ENCODE data around the gene PIK3CA.
A peak's percentile ranks its signal among the peaks of the same experiment; 100 is the strongest.
"Not testable (repeated sequence)": the region's sequence is repeated elsewhere in the genome, so short reads cannot be mapped to it uniquely, and the experiment has no call there.

The PIK3CA gene

GRCh38 chr3:179147873-179148615, at the start of gene PIK3CA:
PIK3CA (plus strand) TSS chr3:179148357; CDS start chr3:179198826, 50,469 bp downstream.
- DNase-seq: peak; percentile 92 to 93

DNA sequence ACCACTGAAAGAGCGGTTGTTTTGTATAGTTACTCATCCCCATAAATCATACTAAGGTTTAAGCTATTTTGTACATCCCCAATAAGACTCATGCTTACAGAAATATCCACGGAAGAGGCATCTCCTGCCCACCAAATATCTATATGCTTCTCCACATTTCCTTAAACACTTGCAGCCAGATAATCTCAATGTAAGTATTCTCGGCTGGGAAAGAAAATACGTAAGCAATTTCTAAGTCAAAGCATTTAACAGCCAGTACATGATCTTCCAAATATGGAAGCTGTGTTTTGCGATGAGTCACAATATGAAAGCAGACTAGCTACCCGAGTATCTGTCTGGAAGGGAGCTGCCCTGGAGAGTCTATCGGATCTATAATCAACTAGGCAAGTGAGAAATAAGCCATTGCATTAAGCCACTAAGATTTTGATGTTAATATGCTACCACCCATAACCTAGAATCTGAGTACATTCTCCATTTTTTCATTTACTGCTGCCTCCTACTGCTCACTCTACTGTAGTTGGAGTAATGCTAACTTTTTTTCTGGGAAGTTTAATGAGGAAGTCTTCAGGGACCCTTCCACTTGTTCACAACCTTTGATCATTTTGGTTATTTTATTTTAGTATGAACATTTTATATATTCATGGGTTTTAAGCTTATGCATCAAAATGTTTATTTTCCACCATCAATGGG, 49.6 kb upstream of the PIK3CA start:
- no peak for DNase-seq

- no peak for DNase-seq
These were observed 47.5 kb upstream of the PIK3CA start for GRCh38 chr3:179100652-179101051.

DNA sequence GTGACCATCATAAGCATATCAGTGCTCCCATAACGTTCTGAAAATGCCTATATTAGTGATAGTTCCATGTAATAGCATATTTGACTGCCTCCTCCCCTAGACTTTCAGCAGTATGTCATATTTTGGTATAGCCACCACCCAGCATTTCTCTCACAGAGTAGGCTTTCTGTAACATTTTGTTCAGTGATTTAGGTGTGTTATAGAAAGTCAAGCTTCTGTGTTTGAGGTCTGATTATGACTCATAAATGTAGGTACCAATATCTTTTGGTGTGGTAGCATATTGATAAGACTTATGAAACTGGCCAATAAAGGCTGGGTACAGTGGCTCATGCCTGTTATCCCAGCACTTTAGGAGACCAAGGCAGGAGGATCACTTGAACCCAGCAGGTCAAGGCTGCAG, 42.3 kb upstream of the PIK3CA start:
- DNase-seq: no peak

DNA sequence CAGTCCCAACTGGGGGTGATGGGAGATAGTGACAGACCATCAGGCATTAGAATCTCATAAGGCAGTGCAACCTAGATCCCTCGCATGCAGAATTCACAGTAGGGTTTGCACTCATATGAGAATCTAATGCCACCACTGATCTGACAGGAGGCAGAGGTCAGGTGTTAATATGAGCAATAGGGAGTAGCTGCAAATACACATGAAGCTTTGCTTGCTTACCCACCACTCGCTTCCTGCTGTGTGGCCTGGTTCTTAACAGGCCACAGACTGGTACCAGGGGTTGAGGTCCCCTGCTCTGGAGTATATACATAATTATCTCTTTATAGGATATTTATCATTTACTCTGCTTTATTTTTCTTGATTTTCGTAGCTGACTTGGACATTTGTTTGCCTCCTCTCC, 40.5 kb upstream of the PIK3CA start:
- DNase-seq: no peak

GRCh38 chr3:179108086-179108485, 40.1 kb upstream of the PIK3CA start:
- no peak for DNase-seq

DNA sequence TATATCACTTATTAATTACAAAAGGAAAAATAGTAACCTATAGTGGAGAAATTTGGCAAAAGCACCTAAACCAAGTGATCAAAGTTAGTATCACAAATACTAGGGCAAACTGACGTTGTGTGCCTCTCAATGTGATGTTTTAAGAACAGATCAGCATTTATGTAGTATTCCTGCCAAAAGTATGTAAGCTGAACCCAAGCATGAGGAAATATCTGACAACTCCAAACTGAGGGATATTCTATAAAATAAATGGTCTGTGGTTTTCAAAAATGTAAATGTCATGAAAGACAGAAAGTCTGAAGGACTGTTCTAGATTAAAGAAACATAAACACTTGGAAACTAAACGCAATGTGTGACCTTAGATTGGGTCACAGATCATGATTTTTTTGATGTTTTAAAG, 34.3 kb upstream of the PIK3CA start:
- no peak for DNase-seq

DNA sequence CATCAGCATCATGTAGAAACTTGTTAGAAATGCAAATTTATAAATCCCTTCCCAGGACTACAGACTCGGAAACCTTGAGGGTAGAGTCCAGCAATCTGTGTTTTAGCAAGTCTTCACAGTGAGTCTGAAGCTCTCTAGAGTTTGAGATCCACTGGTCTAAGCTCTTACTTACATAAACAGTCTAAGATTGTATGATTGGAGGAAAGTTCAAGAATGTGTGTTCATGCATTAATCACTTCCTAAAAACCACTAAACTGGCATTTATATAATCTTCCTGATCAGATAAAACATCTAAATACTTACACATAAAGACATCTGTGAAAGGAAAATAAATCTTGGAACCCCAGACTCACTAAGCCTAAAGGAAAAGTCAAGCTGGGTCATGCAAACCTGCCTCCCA, 32.7 kb upstream of the PIK3CA start:
- not testable (repeated sequence) for DNase-seq

DNA sequence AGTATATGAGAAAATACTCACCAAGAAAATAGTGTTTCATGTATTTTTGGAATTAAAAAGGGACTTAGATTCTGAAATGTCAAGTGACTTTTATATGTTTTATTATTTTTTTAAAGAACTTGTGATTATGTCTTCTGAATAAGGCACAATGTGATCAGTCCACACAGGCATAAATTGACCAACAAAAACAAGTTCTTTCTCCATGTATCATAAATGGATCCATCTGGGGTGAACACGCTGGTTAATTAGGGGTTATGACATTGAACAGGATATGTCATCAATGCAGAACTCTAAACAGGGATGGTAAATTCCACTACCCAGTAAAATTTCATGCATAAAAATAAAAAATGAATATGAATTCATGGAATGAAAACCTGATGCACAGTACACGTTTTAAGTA, 31.3 kb upstream of the PIK3CA start:
- no peak for DNase-seq

GRCh38 chr3:179132191-179132890, 15.8 kb upstream of the PIK3CA start:
- not testable (repeated sequence) for DNase-seq

DNA sequence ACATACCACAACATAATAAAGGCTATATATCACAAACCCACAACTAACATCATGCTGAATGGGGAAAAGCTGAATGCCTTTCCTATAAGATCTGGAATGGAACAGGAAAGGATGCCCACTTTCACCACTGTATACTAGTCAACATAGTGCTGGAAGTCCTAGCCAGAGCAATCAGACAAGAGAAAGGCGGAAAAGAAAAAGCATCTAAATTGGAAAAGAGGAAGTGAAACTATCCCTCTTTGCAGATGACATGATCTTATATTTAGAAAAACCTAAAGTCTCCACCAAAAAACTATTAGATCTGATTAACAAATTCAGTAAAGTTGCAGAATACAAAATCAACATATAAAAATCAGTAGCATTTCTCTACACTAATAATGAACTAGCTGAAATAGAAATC, 14.6 kb upstream of the PIK3CA start:
- no peak for DNase-seq

GRCh38 chr3:179136195-179136594, 12.0 kb upstream of the PIK3CA start:
- no peak for DNase-seq

DNA sequence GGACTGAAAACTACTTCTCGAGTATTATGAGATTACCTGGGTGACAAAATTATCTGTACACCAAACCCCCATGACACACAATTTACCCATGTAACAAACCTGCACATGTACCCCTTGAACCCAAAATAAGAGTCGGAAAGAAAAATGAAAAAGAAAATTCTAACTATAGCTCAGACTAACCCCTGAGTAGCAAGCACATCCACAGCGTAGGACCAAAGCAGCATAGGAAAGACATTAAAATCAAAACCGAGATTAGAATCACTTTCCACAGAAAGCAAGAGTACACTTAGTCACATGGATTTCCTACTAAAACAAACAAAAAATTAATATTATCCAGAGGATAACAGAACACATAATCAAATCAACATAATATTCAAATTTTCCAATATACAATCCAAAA, 6.3 kb upstream of the PIK3CA start:
- no peak for DNase-seq

DNA sequence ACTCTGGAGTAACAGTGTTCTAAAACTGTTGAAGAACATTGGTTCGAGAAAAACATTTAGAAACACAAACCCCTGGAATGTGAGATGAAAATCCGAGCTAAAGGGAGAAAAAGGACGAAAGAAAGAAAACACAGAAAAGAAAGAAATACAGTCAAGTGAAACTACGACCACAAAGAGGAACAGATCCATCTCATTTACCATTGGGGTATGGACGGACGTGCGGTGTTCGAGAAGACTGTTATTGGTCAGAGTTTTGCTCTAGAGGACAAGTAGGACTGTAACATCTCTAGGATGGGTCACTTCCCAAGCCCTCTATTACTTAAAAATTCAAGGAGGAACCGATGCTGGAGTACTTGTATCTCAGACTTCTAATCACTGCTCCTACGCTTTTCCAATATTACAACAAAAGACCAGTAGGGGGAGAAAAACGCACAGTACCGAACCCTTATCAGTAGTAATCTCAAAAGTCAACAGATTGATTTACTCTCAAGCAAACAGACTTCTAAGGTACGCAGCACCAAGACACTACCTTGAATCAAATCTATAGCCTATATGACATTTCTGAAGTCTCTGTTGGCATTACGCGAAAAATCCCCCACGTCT, 1.1 kb upstream of the PIK3CA start:
- DNase-seq: no peak

- peak; percentile 25 to 29 for DNase-seq
These were observed 664 bp upstream of the PIK3CA start for GRCh38 chr3:179147514-179147872.

DNA sequence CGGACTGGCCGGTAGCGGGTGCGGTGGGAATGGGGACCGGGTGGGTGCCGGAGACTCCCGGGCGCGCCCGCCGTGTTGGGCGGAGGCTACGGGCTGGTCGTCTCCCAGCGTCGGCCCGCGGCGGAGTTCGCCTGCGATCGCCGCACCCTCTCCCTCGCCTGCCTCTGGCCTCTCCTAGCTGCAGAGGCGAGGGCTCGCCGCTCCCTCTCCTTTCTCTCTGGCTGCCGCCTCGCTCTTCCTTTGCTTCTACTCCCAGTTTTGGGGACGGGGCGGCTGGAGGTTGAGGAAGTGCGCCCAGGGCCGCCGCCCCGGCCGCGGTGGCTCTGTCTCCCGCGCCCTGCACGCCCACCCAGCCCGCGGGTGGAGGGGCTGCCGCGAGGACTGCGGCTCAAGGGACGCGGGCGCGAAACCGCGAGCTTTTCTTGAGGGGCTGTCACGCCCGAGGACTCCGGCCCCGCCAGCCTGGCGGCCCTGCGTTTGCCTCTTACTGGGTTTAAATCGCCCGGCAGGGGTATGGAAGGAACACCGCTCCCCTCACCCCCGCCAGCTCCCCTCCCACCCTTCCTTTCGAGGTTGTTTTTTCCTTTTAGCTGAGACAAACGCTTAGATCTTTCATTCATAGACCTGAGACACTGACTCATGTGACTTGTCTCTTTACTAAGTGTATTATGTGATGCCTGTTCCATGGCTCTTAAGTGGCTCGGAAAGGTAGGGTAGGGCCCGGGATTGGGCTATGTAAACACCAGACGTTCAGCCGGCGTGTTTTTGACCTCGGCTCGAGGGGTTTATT, 654 bp downstream of the PIK3CA start:
- peak; percentile 67 to 69 for DNase-seq

DNA sequence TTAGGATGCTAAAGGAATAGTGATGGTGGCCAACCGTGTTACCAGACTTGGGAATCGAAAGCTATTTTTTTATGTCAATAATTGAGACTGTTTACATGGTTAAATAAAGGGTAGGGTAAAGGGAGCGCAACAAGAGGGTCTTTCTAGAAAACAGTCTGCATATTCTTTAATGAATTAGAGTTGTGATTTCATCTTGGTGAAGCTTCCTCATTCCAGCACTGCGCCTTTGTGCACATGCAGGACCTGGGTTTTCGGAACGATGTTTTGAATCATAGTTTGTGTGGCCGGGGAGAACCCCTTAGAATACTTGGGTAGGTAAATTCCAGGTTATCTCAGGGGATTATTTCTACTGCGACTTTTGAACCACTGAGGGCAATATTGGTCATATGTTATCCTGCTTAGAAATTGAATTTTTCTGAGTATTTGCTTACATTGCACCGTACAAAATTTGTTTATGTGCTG, 1.3 kb downstream of the PIK3CA start:
- DNase-seq: peak; percentile 28 to 39

DNA sequence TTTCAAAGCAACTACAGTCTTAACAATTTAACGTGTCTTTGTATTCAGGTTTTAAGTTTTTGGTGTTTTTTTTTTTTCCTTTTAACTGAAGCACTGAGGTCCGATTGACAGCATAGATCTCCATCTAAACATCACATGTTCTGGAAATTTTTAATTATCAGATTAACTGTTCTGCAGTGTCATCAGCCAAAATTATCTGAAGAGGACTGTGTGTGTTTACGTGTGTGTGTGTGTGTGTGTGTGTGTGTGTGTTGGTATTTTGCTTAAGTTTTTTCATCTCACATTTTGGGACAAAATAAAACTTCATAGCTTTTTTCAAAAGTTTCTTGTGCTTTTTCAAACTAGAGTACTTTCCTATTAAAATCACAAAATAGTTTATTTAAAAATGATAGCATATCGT, 1.8 kb downstream of the PIK3CA start:
- DNase-seq: no peak

GRCh38 chr3:179150610-179151009, 2.5 kb downstream of the PIK3CA start:
- DNase-seq: no peak

GRCh38 chr3:179151474-179151873, 3.3 kb downstream of the PIK3CA start:
- DNase-seq: no peak

DNA sequence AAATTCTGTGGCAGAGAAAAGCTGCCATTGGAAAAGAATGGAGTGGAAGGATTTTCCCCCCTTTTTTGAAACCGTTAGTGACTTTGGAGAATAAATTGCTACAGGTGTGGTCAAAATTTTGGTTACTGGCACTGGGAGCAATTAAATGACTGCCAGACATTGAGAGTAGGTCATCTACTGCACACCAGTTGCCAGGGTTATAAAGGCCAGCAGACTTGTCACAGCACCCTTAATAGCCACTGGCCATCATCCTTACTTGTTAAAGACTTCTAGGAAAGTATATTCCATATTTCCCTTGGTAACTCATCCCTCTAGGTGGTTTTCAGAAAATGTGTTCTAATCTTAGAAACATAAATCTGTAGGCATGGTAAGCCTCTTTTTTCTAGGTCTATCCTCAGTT, 8.0 kb downstream of the PIK3CA start:
- DNase-seq: no peak

DNA sequence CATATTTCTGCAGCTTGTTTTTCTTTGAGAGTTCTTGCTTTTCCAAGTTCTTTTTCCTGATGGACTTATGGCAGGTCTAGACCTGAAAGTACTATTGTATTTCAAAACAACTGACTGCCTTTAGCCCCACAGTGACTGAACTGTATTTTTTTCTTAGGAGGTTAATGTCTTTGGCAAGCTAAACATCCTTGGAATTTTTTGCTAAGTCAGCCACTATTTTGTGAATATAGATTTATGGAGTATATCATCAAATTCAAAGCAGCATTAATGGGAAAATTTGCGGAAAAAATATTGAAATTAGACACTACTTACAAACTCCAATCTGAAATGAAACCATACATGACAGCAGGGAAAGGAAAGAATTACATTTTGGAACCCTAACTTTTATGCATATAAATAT, 8.6 kb downstream of the PIK3CA start:
- no peak for DNase-seq

All from activated CD4-positive, alpha-beta T cell treated with anti-CD3 and anti-CD28 coated beads, Interleukin-2, amount 50 U/mL, for 4 hours (primary cell).